Body of pancreas (tissue), 4 donors: ENCODE results near the gene COL8A1.

Experiments used
- CTCF ChIP-seq, 7 experiments: fragments of 450-650 bp in 4 of 7; fragments of 200-600 bp in 3 of 7; sonication (generic) in 3 of 7; IDR thresholded peaks; one replicate each; pipeline ENCODE4 v1.5.1; 2016 to 2019; ENCODE audit warnings: antibody characterized with exemption in 7 of 7
- POLR2A ChIP-seq, 3 donors: fragments of 450-650 bp; IDR thresholded peaks; one replicate each; pipeline ENCODE4 v1.6.1; 2016; ENCODE audit warnings: antibody characterized with exemption in 3 of 3, mild to moderate bottlenecking in 2 of 3

GRCh38 chr3:99637016-99637367 lies 1.4 kb upstream of the COL8A1 start:
- TF ChIP-seq CTCF (IDR thresholded peaks at IDR 0.05) (no peak), POLR2A (IDR thresholded peaks at IDR 0.05) (no peak)
